Measurements from ENCODE around the gene ACAD8.

The ACAD8 gene

GRCh38 chr11:134264966-134265764 is 11.8 kb downstream of the ACAD8 start:
- H3K4me3 ChIP-seq (ENCODE audit: control insufficient read depth, low read depth, low read length) = no peak overlapping the region
- no peak for TF ChIP-seq CTCF (IDR thresholded peaks at IDR 0.05; ENCODE audit: control insufficient read depth, insufficient read depth, low read depth, low read length, missing control alignments)
- no peak for DNase-seq (ENCODE audit: low read depth)

GRCh38 chr11:134266440-134266839 is 13.1 kb downstream of the ACAD8 start:
- peak; percentile 33 for DNase-seq (ENCODE audit: low read depth)
- TF ChIP-seq CTCF (IDR thresholded peaks at IDR 0.05; ENCODE audit: control insufficient read depth, insufficient read depth, low read depth, low read length, missing control alignments) = no peak
- no peak overlapping the region for H3K4me3 ChIP-seq (ENCODE audit: control insufficient read depth, low read depth, low read length)

- peak; percentile 93 for DNase-seq (ENCODE audit: low read depth)
- no peak for TF ChIP-seq CTCF (IDR thresholded peaks at IDR 0.05; ENCODE audit: control insufficient read depth, insufficient read depth, low read depth, low read length, missing control alignments)
- H3K4me3 ChIP-seq (ENCODE audit: control insufficient read depth, low read depth, low read length) = no peak overlapping the region
Observed at GRCh38 chr11:134266841-134267251, 13.5 kb downstream of the ACAD8 start.

GRCh38 chr11:134267461-134267860 is 14.1 kb downstream of the ACAD8 start:
- DNase-seq (ENCODE audit: low read depth) = no peak
- no peak for TF ChIP-seq CTCF (IDR thresholded peaks at IDR 0.05; ENCODE audit: control insufficient read depth, insufficient read depth, low read depth, low read length, missing control alignments)
- H3K4me3 ChIP-seq (ENCODE audit: control insufficient read depth, low read depth, low read length) = no peak overlapping the region

GRCh38 chr11:134267966-134268365 is 14.6 kb downstream of the ACAD8 start:
- H3K4me3 ChIP-seq (ENCODE audit: control insufficient read depth, low read depth, low read length) = no peak overlapping the region
- no peak for DNase-seq (ENCODE audit: low read depth)
- TF ChIP-seq CTCF (IDR thresholded peaks at IDR 0.05; ENCODE audit: control insufficient read depth, insufficient read depth, low read depth, low read length, missing control alignments) = no peak

- no peak for DNase-seq (ENCODE audit: low read depth)
- no peak overlapping the region for H3K4me3 ChIP-seq (ENCODE audit: control insufficient read depth, low read depth, low read length)
- peak; percentile 33 for TF ChIP-seq CTCF (IDR thresholded peaks at IDR 0.05; ENCODE audit: control insufficient read depth, insufficient read depth, low read depth, low read length, missing control alignments)
Observed at GRCh38 chr11:134270250-134270714, 16.9 kb downstream of the ACAD8 start.

Measured in AG09309 (cell line).